DMS79 (cell line): ENCODE measurements around the gene ISG20L2.
"Not testable (repeated sequence)": the region's sequence is repeated elsewhere in the genome, so short reads cannot be mapped to it uniquely, and the experiment has no call there.

Experiments used
- DNase-seq: peaks from one replicate; lab custom pipeline; 2025; lab: John Stamatoyannopoulos, UW

ISG20L2 gene, protein sequence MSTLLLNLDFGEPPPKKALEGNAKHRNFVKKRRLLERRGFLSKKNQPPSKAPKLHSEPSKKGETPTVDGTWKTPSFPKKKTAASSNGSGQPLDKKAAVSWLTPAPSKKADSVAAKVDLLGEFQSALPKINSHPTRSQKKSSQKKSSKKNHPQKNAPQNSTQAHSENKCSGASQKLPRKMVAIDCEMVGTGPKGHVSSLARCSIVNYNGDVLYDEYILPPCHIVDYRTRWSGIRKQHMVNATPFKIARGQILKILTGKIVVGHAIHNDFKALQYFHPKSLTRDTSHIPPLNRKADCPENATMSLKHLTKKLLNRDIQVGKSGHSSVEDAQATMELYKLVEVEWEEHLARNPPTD

DNA sequence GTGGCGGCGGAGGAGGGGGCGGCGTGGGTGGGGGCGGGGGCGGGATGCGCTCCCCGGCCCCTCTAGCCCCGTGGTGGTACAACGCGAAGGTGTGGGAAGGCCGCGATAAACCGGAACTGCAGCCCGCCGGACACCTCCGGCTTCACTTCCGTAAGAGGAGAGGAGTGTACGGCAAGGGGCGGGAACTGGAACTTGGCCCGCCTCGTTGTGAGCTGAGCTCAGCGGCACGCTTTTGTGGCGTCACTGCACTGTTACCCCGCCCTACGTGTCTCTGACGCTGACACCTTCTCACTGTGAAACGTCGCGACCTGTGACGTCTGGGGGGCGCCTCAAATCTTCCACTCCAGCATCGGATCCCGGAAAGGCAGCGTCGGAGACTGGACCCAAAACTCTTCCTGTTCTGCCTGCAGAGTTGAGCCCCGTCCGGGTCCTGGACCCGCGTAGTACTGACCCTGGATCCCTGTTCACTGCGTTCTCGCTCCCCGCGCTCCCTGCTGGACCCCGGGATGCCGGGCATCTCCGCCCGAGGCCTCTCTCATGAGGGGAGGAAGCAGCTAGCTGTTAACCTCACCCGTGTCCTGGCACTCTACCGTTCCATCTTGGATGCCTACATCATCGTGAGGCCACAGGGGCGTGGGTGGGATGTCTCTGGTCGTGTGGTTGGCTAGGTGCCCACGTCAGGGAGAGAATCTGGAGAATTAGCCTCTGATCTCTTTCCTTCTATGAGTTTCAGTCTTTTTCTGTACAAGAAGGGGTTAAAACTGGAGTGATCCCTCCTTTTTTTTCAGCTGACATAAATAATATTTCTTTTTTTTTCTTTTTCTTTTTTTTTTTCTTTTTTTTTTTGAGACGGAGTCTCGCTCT is at the start of gene ISG20L2:
ISG20L2 (minus strand) TSS at position 168 of the 864 bp plus-strand sequence. CDS start 1,114 bp downstream, outside the sequence.
- DNase-seq: peak; percentile 91

DNA sequence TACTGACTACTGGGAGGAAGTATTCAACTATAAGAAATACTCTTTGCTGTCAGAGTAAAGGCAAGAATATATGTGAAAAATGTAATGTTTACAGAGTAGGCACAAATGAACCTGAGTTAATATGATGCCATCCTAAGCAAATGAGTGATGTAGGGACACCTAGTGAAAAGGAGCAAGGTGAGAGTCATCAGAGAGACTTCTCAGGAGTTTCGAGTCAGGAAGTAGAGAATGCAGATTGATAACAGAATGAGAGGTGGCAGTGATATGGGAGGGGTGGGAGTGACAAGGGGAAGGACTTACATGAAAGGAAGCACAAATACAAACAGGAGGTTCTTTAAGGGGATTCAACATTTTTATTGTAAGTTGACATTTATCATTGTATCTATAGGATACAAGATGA is 49.0 kb upstream of the ISG20L2 start:
- DNase-seq: no peak

DNA sequence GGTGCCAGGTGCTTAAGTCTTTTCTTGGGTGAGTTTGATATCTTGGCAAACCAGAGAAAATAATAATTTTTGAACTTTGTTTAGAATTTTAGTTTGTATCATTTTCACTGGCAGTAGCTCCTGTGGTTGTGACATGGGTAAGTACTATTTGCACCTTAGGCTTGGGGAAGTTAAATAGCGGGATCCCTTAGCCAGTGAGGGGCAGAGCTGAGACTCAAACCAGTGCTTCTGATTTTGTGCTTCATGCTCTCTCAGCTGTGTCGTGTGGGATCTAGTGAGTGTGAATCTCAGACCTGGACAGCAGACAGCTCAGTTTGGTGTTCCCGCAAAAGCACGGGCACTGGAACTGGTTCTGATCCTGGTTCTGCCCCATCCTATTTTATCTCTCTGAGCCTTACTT is 48.4 kb upstream of the ISG20L2 start:
- no peak for DNase-seq

DNA sequence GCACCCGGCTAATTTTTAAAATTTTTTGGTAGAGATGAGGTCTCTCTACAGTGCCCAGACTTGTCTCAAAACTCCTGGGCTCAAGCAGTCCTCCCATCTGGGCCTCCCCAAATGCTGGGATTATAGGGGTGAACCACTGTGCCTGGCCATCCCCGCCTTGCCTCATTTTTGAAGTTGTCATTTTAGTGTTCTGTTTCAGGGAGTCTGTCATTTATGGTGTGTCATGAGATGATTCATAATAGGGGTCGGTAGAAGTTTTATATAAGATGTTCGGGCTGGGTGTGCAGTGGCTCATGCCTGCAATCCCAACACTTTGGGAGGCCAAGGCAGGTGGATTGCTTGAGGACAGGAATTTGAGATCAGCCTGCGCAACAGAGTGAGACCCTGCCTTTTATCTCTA is 47.2 kb upstream of the ISG20L2 start:
- no peak for DNase-seq

DNA sequence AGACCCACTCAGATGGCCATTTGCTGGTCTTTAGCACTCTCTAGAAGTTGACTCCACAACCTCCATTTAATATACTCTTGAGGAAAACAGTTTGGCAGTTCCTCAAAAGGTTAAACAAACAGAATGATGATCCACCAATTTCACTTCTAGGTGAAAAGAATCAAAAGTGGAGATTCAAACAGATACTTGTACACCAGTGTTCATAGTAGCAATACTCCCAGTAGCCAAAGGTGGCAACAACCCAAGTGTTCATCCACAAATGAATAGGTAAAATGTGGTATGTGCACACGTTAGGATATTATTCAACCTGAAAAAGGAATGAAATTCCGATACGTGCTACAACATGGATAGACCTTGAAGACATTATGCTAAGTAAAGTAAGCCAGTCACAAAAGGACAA is 45.0 kb upstream of the ISG20L2 start:
- DNase-seq: no peak

DNA sequence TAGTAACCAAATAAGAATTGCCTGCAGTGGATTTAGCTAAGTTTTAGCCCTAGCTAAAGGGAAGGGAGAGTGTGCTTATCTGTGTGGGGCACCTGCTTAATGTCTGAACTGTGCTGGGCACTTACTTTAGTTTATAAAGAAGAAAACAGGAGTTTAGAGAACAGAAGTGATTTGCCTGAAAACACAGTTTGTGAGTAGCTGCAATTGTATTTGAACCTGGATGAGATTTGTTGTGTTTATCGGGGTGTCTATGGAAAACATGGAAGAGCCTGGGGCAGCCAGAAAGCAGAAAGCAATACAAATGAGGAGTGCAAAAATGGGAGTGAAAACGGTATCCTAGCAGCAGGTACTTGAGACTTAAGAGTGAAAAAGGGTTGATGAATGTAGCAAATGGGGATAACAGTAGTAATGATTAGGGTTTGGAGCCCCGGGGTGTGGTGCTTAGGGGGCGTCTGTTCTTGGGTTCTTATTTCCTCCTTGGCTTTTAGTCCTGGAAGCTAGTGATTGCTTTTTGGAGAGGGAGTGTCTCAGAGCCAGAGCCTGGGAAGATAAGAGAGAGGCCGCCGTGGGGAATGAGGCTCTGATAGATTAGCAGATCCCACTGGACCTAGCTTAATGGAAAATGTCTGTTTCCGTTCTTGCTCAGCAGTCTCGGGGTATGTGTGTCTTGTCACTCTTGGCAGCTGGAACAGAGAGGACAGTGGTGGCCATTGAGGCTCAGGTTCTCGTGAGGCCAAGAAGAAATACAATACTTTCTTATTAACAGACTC is 44.3 kb upstream of the ISG20L2 start:
- DNase-seq: no peak

DNA sequence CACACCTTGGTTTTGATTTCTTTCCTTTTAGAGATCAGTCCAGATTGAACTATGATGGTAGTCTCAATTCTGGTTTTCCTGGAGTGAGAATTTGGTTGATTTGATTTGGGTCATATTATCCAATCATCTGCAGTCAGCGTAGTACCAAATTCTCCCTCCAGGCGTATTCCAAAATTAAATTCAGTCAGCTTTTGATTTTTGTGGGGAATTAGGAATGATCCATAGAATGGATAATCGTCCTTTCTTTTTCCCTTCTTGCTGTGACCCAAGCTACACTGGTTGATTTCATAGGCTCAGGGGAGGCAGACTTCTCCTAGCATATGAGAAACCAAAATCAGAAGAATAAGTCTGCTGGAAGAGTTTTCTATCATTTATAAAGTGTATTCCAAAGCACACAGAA is 43.7 kb upstream of the ISG20L2 start:
- DNase-seq: no peak

DNA sequence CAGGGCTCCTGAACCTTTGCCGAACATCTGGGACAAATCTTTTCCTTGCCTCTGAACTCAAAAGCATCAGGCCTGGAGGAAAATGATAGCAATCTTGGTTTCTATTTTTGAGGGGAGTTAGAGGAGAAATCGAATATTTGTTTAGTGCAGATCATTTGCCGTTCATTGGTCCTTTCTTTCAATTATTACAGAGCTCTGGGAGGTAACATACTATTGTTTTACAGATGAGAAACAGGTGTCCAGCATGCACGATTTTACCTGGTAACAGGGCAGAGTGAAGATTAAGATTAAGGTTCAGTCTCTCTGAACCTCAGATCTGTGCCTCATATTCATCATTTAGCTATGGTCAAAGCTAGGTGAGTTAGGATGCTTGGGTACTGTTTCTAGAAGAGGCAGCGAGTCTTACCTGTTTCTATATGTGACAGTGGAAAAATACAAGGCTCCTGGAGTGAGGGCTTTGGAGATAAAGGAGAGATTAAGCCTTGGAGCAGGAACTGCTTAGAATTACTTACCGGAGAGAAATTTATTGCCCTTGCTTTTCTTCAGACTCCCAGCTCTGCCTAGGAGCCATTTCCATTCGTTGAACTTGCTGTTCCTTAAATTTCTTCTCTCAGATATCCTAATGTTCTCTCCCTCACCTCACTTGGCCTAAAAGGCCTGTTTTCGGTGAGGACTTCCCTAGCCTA is 40.2 kb upstream of the ISG20L2 start:
- DNase-seq: no peak

DNA sequence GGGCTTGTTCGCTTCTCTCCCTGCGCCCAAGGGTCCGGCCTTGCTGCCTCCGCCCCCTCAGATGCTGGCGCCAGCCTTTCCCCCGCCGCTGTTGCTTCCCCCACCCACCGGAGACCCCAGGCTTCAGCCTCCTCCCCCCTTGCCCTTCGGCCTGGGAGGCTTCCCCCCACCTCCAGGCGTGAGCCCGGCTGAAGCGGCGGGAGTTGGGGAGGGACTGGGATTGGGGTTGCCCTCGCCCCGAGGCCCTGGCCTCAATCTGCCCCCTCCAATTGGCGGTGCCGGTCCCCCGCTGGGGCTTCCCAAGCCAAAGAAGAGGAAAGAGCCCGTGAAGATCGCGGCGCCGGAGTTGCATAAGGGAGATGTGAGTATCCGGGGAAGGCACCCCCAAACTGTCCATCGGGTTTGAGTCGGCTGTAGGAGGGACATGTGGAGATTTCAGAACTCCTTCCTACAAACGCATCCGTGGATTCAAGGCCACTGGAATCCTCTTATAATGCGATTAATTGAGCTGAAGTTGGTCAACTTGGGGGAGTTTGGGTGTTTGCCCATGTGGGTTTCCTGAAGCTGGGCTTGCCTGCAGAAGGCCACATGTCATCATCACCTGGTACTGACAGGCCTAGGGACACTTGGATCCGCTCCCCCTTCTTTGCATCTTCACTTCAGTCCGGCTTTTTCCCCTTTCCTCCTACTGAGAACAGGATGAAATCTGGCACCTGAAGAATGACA is 39.5 kb upstream of the ISG20L2 start:
- DNase-seq: peak; percentile 12

DNA sequence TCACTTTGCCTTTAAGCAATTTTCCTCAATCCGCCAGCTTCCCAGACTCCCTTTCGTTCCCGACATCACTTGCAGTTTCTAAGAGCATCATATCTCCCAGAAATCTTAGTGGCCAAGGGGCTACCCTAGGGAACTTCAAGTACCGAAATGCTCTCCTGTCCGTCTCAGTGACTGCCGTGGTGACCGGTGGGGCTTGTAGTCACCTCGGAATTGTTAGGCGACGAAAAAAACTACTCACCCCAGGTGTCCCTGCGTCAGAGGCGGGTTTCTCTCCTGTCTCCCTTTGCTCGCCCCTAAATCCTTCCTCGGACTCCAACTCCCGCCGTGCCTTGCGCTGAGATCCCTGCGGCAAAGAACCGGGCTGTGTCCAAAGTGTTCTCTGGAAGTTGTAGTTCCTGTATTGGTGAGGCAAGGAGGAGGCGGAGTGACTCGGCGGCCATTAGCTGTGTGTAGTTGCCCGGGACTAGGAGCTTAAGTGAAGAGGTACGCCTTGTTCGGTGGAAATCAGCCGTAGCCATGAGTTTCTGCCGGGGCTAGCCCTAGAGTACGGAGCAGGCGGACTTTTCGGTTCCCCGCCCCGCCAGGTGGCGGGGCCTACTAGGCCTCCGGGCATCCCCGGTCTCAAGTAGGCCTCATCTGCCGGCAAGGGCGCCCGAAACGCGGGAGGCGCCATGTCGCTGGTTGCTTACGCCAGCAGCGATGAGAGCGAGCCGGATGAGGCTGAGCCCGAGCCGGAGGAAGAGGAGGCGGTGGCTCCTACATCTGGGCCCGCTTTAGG is 38.7 kb upstream of the ISG20L2 start, which contains the start of gene PRCC:
PRCC (plus strand) TSS at position 435 of the 778 bp plus-strand sequence; CDS start at position 672, 237 bp downstream.
- peak; percentile 100 for DNase-seq

DNA sequence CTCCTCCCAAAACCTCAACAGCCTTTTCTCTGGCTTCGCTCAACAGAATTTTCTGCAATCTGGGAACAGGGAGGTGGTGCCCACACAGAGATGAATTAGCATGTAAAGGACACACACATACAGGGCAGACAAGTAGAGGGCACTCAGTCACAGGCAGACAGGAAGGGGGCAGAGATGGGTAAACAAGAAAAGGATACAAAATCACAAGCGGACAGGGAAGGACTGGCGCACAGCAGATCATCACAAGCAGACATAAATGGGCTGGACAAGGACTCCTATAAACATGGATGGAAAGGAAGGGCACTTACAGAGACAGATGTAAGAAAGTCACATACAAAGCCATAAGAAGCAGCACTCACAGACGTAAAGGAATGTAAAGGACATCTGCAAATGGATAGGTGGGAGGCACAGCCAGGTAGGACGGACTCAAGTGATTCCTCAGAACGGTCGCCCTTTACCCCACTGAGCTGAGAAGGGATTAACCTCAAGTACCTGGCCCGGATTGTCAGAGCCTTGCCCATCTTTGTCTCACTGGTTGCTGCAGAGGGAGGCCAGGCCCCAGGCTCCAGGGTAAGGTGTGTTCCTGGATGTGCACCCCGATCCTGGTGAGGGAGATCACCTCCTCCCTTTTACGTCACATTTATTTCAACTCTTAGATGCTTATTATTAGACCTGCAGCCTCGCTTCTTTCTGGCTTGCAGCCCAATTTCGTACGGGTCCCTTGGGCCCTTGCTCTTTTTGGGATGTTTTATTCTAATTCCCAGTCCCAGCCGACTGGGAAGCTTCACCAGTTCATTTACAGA is 37.9 kb upstream of the ISG20L2 start:
- DNase-seq: no peak

DNA sequence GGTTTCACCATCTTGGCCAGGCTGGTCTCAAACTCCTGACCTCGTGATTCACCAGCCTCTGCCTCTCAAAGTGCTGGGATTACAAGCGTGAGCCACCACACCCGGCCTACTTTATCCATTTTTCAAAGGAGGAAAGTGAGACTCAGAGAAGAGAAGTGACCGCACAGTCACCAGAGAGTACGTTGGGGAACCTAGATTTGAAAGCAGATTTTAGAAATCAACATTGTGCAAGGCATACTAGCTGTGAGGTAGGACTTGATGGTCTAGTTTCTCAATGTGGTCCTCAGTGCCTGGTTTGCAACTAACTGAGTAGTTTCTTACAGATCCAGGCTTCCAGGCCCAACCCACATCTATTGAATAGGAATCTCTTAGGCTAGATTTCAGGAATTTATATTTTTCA is 37.1 kb upstream of the ISG20L2 start:
- no peak for DNase-seq

DNA sequence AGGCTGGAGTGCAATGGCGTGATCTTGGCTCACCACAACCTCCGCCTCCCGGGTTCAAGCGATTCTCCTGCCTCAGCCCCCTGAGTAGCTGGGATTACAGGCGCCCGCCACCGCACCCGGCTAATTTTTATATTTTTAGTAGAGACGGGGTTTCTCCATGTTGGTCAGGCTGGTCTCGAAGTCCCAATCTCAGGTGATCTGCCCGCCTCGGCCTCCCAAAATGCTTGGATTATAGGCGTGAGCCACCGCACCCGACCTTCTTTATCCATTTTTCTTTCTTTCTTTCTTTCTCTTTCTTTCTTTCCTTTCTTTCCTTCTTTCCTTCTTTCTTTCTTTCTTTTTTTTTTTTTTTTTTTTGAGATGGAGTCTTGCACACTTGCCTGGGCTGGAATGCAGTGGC is 36.6 kb upstream of the ISG20L2 start:
- DNase-seq: not testable (repeated sequence)

DNA sequence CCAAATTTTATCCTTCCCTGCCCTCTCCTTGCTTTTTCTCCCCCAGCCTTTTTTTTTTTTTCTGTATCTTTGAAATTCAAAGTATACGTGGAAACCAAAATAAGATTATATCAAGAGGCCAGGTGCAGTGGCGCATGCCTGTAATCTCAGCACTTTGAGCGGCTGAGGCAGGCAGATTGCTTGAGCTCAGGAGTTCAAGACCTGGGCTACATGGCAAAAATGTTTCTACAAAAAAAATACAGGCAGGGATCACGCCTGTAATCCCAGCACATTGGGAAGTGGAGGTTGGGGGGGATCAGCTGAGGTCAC is 32.2 kb upstream of the ISG20L2 start:
- DNase-seq: no peak

DNA sequence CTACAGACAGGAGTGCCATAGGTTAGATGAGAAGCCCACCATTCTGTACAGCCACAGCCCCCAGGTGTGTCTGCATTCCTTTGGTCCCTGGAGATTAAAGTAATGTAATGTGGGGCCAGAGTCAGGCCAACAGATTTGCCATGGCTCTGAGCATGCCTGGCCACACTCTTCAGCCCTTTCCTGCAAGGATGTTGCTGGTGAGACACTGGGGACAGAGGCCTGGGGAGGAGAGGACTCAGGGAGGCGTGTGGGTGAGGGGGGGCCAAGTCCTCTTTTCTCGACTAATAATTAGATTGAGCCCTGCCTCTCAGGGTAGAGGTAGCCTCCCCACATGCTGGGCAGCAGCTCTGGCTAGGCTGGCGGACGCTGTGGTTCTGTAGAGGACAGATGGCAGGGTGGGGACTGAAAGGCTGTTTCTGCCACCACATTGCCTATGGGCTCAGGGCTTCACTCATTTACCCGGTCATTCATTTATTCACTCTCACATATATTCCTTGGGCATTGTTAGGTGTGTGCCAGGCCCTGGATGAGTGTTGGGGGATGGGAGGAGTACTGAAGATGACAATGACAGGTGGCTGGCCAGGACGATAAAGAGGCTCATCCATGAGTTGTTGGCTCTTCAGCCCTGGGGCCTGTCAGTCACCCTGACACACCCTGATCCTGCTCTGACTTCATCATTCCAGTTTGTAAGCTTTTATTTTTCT is 31.7 kb upstream of the ISG20L2 start:
- no peak for DNase-seq

DNA sequence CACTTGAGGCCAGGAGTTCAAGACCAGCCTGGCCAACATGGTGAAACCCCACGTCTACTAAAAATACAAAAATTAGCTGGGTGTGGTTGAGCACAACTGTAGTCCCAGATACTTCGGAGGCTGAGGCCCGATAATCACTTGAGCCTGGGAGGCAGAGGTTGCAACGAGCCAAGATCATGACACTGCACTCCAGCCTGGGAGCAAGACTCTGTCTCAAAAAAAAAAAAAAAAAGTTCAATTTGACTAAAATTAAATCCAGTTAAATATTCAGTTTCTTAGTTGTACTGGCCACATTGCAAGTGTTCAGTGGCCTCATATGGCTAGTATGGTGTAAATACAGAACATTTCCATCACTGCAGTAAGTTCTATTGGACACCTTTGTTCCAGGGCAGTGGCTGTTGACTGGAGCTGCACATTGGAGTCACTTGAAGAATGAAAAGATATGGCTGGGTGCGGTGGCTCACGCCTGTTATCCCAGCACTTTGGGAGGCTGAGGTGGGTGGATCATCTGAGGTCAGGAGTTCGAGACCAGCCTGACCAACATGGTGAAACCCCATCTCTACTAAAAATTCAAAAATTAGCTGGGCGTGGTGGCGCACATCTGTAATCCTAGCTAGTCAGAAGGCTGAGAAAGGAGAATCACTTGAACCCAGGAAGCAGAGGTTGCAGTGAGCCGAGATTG is 29.1 kb upstream of the ISG20L2 start:
- not testable (repeated sequence) for DNase-seq

DNA sequence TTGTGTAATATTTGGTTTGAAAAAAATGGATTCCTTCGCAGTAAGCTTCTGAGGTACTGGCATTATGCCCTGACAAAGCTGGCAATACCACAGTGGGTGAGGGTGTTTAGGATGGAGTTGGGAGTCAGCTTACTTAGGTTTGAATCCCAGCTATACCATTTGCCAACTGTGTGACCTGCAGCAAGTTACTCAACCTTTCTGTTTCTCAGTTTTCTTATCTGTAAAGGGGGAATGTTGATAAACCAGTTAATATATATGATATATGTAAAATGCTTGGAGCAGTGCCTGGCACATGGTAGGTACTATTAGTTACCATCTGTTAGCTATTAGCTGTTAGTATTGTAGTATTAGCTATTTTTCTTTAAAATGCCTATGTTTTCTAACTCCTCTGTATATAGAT is 27.8 kb upstream of the ISG20L2 start:
- DNase-seq: no peak

DNA sequence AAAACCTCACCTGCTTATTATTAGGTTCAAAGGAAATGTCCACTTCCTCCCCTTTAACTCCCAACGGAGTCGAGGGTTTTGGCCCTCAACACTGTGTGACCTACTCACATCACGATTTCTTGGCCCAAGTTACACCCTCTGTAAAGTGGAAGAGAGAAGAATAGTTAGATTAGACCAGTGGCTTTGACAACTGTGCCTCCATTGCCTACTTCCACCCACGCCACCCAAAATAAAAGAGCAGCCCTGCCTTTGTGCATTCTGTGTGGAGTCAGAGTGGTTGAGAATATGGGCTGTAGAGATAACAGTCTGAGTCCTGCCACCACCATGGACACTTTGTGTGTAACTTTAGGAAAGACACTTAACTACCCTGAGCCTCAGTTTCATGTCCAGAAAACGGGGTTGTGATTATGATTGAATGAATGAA is 27.0 kb upstream of the ISG20L2 start:
- DNase-seq: no peak
